Mononuclear cell (primary cell): ENCODE results near the gene NR6A1. TPM values are rescaled to one million over a fixed set of nuclear protein-coding genes. Genes with fewer than 3 reads are reported as not detected.
"Not testable (repeated sequence)": the region's sequence is repeated elsewhere in the genome, so short reads cannot be mapped to it uniquely, and the experiment has no call there.

Experiments used
- H3K27me3 ChIP-seq: 2 replicates; pipeline ENCODE4 v1.6.0; 2011; ENCODE audit warnings: low read length, control low read depth; ENCODE audit not compliant: insufficient read depth
- H3K4me1 ChIP-seq: 2 replicates; pipeline ENCODE4 v1.5.1; 2011; ENCODE audit warnings: mild to moderate bottlenecking, low read length, control low read depth; ENCODE audit not compliant: insufficient read depth
- H3K4me3 ChIP-seq: 2 replicates; pipeline ENCODE4 v1.5.1; 2011; ENCODE audit warnings: mild to moderate bottlenecking, low read length, moderate library complexity
- H3K9me3 ChIP-seq: 2 replicates; pipeline ENCODE4 v1.5.1; 2011; ENCODE audit warnings: low read depth, mild to moderate bottlenecking, control low read depth, low read length
- total RNA-seq: library from RNA; depleted of rRNA; stranded (reverse); fragments of >200 nt; gene quantifications from one replicate; pipeline ENCODE4 v1.2.3, GENCODE V29; 2012

The NR6A1 gene
- total RNA-seq, 1 donor = 0.42 TPM

DNA sequence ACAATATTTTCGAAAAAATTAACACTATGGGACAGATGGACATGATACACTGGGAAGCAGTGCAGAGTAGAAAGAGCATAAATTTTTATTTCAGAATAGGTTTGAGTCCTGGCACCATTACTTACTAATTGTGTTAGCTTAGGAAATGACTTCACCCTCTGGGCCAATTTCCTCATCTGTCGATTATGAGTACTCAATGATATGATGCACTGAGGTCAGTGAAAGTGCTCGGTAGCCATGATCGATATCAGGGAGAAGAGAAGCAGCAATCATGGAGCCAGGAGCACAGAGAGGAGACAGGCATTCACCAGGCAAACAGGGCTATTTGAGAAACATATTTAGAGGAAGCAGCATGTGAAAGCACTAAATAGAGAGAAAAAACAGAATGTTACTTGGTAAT lies 29.4 kb downstream of the NR6A1 start:
- Histone ChIP-seq H3K4me1 (no peaks in the 10 kb centered on the region), H3K9me3 (no peaks in the 10 kb centered on the region), H3K4me3 (no peak overlapping the region), H3K27me3 (no peaks in the 10 kb centered on the region)

DNA sequence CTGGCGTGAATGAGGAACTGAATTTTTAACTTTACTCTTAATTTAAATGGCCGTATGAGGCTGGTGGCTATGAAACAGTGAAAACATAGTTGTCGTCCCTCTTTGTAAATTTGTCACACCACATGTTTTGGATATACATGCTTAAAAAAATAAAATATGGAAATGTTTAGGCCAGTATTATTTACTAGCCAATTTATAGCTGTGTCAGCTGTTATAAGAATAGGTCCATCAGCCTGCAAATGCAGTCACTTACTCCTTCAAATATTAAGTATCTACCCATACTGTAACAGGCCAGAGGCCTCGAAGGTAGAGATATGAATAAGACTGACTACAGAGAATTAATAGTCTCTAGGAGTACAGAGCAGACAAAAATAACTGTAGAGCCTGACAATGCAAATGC lies 30.0 kb downstream of the NR6A1 start:
- no peaks in the 10 kb centered on the region for H3K9me3 ChIP-seq
- H3K4me1 ChIP-seq = no peaks in the 10 kb centered on the region
- no peaks in the 10 kb centered on the region for H3K27me3 ChIP-seq
- no peak overlapping the region for H3K4me3 ChIP-seq

DNA sequence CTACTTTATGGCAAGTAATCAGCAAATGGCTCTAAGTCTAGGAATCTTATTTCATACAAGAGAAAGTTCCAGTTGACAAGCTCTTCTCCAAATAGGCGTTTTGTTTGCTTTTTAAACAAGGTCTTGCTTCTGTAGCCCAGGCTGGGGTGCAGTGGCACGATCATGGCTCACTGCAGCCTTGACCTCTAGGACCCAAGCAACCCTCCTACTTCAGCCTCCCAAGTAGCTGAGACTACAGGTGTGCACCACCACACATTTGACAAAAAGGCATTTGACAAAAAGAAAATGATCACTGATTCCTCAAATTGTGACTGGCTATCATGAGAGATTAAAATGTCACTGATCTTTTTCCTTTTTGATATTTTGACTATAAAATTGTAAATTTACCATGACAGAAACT lies 31.8 kb downstream of the NR6A1 start:
- no peak overlapping the region for H3K4me3 ChIP-seq
- no peaks in the 10 kb centered on the region for H3K27me3 ChIP-seq

DNA sequence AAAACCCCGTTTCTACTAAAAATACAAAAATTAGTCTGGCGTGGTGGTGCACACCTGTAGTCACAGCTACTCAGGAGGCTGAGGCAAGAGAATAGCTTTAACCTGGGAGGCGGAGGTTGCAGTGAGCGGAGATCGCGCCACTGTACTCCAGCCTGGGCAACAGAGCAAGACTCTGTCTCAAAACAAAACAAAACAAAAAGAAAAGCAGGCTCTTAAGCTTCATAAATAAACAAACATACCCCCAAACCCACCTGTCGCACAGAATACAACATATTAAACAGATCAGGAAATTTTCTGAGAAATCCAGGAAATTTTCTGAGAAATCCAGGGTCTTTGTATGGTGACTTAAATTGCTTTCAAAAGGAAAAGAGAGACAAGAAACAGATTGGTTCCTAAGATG lies 33.0 kb downstream of the NR6A1 start:
- H3K4me3 ChIP-seq, H3K9me3 ChIP-seq, H3K4me1 ChIP-seq, H3K27me3 ChIP-seq: not testable (repeated sequence)

More for the DNA sequence above, 31.8 kb downstream of the NR6A1 start:
- no peaks in the 10 kb centered on the region for H3K4me1 ChIP-seq
- H3K9me3 ChIP-seq = no peaks in the 10 kb centered on the region

DNA sequence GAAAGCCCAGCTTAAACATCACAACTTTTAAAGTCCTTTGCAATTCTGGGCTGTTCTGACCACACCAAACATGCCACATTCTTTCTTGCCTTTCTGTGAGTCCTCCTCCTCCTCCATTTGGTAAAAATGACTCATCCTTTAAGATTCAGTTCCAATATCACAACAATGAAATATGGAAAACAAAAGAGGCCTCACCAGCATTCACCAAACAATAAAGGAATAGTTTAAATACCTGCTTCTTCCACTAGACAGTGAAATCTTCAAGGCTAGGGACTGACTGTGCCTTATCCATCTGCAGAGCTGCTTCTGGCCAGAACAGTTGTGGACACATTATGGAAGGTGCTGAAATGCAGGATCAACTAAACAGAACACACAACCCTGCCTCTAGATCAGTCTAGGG lies 36.0 kb downstream of the NR6A1 start:
- no peaks in the 10 kb centered on the region for H3K9me3 ChIP-seq
- H3K4me1 ChIP-seq = no peaks in the 10 kb centered on the region
- H3K27me3 ChIP-seq = no peaks in the 10 kb centered on the region
- no peak overlapping the region for H3K4me3 ChIP-seq

DNA sequence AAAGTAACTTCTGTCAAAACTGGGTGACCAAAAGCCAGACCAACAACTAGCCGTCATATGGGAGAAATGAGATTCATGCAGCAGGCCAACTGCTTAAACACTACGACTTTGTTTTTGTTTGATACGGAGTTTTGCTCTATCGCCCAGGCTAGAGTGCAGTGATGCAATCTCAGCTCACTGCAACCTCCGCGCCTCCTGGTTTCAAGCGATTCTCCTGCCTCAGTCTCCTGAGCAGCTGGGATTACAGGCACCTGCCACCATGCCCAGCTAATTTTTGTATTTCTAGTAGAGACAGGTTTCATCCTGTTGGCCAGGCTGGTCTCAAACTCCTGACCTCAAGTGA lies 36.4 kb downstream of the NR6A1 start:
- not testable (repeated sequence) for H3K4me1 ChIP-seq, H3K4me3 ChIP-seq, H3K27me3 ChIP-seq, H3K9me3 ChIP-seq

DNA sequence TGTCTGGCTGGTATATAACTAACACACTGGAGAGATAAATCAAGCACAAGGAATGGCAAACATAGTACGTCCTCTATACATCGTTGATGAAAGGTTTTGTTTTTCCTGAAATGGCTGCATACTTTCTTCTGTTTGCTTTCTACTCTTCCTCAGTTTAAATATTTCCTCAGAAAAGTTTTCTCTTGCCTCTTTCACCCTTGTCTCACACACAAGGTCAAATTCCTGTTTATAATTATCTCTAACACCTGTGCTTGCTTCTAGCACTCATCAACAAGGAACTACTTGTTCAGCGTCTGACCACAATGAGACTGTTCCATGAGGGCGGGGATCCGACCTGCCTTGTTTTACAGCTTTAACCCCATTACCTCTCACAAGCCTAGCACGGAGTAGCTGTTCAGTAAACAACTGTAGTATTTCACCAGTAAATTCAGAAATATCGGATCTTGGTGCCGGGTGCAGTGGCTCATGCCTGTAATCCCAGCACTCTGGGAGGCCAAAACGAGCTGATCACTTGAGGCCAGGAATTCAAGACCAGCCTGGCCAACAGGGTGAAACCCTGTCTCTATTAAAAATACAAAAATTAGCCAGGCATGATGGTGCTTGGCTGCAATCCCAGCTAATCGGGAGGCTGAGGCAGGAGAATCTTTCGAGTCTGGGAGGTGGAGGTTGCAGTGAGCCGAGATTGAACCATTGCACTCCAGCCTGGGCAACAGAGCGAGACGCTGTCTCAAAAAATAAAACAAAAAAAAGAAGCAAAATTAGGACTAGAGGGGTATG lies 37.0 kb downstream of the NR6A1 start:
- no peaks in the 10 kb centered on the region for H3K27me3 ChIP-seq
- H3K9me3 ChIP-seq = no peaks in the 10 kb centered on the region
- no peak overlapping the region for H3K4me3 ChIP-seq
- no peaks in the 10 kb centered on the region for H3K4me1 ChIP-seq

DNA sequence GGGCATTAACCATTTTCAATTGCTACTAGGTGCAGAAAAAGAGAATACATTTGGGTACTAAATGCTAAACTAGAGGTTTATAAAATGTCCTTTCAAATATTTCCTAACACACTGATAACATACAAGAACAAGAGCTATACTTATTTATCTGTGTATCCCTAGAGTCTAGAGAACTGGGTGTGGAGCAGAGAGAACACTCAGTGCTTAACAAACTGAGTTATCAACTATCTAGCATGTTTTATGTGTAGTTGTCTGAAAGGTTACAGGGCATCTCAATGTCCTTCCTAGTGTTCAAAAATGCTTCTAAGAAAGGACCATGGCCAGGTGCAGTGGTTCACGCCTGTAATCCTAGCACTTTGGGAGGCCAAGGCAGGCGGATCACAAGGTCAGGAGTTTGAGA lies 40.3 kb downstream of the NR6A1 start:
- Histone ChIP-seq H3K9me3 (no peaks in the 10 kb centered on the region), H3K4me1 (no peaks in the 10 kb centered on the region), H3K4me3 (no peak overlapping the region), H3K27me3 (no peaks in the 10 kb centered on the region)

DNA sequence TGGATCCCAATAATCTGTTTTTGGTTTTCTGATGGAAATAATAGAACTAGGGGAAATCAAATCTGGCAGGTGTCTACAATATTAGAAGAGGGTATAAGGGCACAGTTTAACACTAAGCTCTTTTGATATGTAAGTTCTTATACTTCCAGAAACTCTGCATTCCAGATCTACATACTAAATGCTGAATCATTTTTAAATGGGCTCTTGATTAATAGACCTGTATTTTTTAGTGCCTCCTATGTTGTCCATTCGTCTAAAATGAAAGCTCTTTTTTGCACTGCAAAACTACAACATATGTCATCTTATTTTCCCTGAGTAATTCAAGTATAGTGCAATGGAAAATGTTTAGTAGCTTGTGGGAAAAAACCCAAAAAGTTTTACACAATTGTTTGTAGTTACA lies 44.2 kb downstream of the NR6A1 start:
- no peak overlapping the region for H3K4me3 ChIP-seq
- H3K27me3 ChIP-seq = no peaks in the 10 kb centered on the region
- no peaks in the 10 kb centered on the region for H3K9me3 ChIP-seq
- H3K4me1 ChIP-seq = no peaks in the 10 kb centered on the region

DNA sequence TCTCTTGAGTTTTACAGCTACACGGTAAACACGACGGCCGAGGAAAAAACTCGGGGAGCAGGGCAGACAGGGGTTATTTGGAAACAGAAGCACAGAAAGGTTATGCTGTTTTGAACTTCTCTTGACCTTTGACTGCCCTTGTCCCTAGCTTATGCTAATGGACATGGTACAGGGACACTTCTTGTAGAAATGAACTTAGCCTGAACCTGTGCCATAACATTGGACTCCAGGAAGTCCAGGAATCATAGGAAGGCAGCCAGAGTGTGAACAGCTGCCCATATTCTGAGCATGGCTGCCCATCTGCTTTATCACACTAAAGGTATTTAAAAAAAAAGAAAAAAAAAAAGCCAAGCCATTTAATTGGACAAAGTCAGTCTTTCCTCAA lies 46.1 kb downstream of the NR6A1 start:
- Histone ChIP-seq H3K27me3 (no peaks in the 10 kb centered on the region), H3K4me3 (no peak overlapping the region)

DNA sequence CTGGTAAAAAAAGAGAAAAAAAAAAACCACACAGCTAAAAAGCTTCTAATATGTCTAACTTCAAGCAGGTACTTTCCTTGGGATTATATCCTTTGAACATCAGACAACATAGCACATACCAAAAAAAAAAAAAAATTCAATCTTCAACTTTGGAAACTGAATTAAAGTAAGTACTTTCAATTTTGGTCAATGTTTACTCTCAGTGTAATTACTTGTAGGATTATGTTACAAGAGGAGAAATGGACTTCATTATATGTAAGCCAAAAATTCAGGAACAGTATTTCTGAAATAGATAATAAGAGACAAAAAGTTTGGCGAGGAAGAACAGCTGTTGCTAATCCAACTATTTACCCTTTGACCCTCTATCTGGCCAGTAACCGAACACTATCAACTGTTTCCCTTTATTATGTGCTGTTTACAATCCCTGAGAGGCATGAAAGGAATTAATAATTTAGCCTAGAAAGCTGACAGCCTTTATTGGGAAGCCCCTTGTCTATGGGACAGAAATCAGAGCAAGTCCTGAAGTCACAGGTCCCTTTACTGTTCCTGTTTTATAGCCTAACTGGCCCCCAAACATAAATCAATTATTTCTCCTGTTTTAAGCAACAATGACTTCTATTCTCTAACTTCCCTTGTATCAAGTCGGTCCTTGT lies 46.6 kb downstream of the NR6A1 start:
- no peaks in the 10 kb centered on the region for H3K27me3 ChIP-seq
- no peaks in the 10 kb centered on the region for H3K9me3 ChIP-seq
- H3K4me1 ChIP-seq = no peaks in the 10 kb centered on the region
- no peak overlapping the region for H3K4me3 ChIP-seq

More for the DNA sequence above, 46.1 kb downstream of the NR6A1 start:
- Histone ChIP-seq H3K4me1 (no peaks in the 10 kb centered on the region), H3K9me3 (no peaks in the 10 kb centered on the region)

DNA sequence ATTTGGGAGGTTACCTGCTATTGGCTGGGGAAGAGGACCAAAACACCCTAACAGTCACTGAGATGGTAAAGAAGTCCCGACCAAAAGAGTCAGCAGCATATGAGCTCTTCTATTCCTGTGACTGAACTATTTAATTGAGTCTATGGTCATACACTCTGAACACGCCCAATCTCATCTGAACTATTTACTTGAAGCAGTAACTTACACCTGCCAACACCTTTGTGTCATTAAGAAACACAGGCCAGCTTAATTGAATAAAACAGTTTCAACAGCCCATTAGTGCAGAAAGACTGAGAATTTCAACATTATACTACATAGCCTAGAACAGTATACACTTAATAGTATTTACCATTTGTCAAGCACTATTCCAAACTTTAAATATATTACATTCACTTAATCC lies 47.8 kb downstream of the NR6A1 start:
- H3K27me3 ChIP-seq = no peaks in the 10 kb centered on the region
- no peak overlapping the region for H3K4me3 ChIP-seq
- H3K9me3 ChIP-seq = no peaks in the 10 kb centered on the region
- no peaks in the 10 kb centered on the region for H3K4me1 ChIP-seq

DNA sequence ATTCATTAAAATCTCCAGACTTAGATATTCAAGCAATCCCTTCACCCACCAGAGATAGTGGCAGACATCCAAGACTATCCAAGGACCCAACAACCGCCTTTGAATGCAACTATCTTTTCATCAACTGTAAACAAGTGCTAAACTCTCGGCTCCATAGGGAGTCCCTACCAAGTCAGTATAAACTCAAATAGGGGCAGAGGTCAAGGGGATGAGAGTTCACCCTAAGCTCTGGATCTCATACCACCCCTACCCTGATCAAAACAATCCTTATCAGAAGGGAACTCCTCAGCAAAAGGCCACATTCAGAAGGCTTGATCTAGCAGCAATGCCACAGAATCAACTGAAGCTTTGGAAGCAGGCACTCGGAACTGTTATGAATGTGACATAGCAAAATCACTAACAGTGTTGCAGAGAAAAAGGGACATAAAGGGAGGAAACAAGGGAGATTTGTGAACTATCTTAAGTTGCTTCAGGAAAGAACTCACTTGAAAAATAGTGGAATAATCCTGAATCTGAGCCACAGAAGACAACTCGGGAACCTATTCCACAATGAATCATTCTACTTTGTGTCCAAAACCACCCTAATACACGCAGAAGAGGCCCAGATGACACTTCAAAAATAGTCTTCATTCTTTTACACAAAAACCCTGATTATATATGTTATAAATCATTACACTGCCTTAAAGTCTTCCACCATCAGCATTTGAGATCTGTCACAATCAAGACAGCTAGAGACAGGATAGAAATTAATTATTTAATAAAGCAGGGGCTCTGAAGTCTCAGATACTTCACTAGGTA lies 49.8 kb downstream of the NR6A1 start:
- Histone ChIP-seq H3K27me3 (no peaks in the 10 kb centered on the region), H3K9me3 (no peaks in the 10 kb centered on the region), H3K4me3 (no peak overlapping the region), H3K4me1 (no peaks in the 10 kb centered on the region)

DNA sequence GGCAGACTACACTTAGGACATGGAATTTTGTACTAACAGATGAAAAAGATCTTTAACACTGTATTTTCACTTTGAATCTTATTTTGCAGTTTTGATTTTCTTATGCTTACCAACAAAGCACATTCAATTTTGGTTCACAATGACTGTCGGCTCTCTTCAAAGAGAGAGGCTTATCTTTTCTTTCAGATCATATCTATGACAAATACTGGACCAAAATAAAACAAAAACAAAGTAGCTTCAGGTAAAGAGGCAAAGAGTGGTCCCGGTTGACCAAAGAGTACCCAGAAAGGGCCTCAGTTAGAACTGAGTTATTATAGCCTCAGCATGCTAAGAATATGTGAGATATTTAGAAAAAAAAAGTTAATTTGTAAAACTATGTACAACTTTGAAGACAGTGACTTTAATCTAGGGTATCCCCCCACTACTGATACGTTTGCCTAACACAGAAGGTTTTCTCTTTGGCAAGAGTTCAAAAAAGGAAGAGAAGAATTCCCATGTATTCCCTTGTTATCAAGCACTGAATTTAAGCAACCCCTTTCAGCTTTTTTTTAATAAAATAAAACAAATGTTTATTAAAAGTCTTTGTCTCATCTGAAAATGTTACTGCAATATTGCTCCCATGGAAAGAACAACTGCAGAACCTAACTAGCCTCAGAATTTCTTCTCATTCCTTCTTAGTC lies 50.5 kb downstream of the NR6A1 start:
- Histone ChIP-seq H3K9me3 (no peaks in the 10 kb centered on the region), H3K27me3 (no peaks in the 10 kb centered on the region), H3K4me1 (no peaks in the 10 kb centered on the region), H3K4me3 (no peak overlapping the region)

DNA sequence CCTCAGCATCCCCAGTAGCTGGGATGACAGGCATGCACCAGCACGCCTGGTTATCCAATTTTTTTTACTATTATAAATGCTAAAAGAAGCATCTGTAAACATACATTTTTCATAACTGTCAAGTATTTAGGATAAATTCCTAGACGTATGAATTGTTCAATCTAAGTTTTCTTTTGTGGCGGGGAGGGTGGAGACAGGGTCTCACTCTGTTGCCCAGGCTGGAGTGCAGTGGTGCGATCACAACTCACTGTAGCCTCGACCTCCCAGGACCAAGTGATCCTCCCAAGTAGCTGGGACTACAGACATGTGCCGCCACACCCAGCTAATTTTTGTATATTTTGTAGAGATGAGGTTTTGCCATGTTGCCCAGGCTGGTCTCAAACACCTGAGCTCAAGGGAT lies 52.2 kb downstream of the NR6A1 start:
- H3K4me1 ChIP-seq = no peaks in the 10 kb centered on the region
- H3K4me3 ChIP-seq = no peak overlapping the region
- H3K9me3 ChIP-seq = no peaks in the 10 kb centered on the region
- no peaks in the 10 kb centered on the region for H3K27me3 ChIP-seq
